Pancreas (tissue), 10 donors: Measurements from ENCODE around the gene PRLHR. TPM values are rescaled to one million over a fixed set of nuclear protein-coding genes. Genes with fewer than 3 reads are reported as not detected.

ENCODE experiments used
- ATAC-seq, 4 donors: fragments of 200-7000 bp; cut with Tn5 transposase; one replicate each; pipeline versions ENCODE4 v1.8.0 to v1.9.1; 2020; ENCODE audit warnings: mild to moderate bottlenecking in 4 of 4, moderate library complexity in 4 of 4
- DNase-seq, 6 donors: peaks; one replicate each; pipeline ENCODE4 v3.0.0-alpha.2; 2020
- FAIRE-seq: peaks from 2 replicates; lab custom pipeline; 2012; peaks lifted over from hg19 to GRCh38; lab: Jason Lieb, UNC
- H3K27ac ChIP-seq, 4 donors: fragments of 200-600 bp; sonication (generic); 1 replicate in 3 of 4; 2 replicates in 1 of 4; pipeline versions ENCODE4 v1.5.0 to v1.8.0; 2020
- H3K27me3 ChIP-seq, 4 donors: fragments of 200-600 bp; one replicate each; pipeline ENCODE4 v1.8.0; 2021
- H3K36me3 ChIP-seq, 3 donors: fragments of 200-600 bp; sonication (generic) in 1 of 3; one replicate each; pipeline versions ENCODE4 v1.5.0 to v1.8.0; 2020 to 2021
- H3K4me1 ChIP-seq, 3 donors: fragments of 200-600 bp; one replicate each; pipeline ENCODE4 v1.8.0; 2021
- H3K4me3 ChIP-seq, 4 donors: fragments of 200-600 bp; sonication (generic) in 2 of 4; one replicate each; pipeline versions ENCODE4 v1.5.0 to v1.8.0; 2020 to 2021
- H3K9me3 ChIP-seq, 4 donors: fragments of 200-600 bp; one replicate each; pipeline ENCODE4 v1.8.0; 2021
- WGBS, 2 donors: extraction: QIAGEN DNeasy Blood & Tissue Kit; methylation state at CpG; one replicate each; pipeline ENCODE4 v1.1.7; 2013; 5-methylcytosine and 5-hydroxymethylcytosine counted together
- intact Hi-C, 3 donors: fragments of 100-400 bp; cut with DNase I; formaldehyde crosslinking; loops; one replicate each; pipeline versions ENCODE4 v1.11.1 to v1.14.2; 2022
- polyA plus RNA-seq, 2 donors: library from polyadenylated mRNA; stranded (reverse); fragments of 200-250 nt; gene quantifications; one replicate each; pipeline ENCODE4 v1.2.3, GENCODE V29; 2013
- total RNA-seq, 6 donors: library from RNA; stranded (reverse); fragmentation: NEBNext Ultra II Directional in 4 of 6; extraction: Animal tissue kit (Norgen Biotek cat#: 25700) in 4 of 6; gene quantifications; one replicate each; pipeline versions ENCODE4 v1.2.1 to v1.2.4, GENCODE V29; 2021 to 2023
- TF ChIP-seq, protein P1 (sequence below), 4 donors: fragments of 200-600 bp; sonication (generic) in 3 of 4; IDR thresholded peaks; one replicate each; pipeline versions ENCODE4 v1.5.0 to v1.8.0; 2021; ENCODE audit warnings: antibody characterized with exemption in 4 of 4
- donor health status: healthy with polysubstance abuse.
- donor health status: DM: no; HTN: no; CAD: no; lungs with moderate emphysema.
- donor health status: DM: no; HTN: no; CAD: no.
- donor health status: control.
- donor health status: control.
- donor health status: Bipolar disorder and iron deficiency.
- donor health status: DM: yes; HTN: yes; CAD: no.
- donor health status: DM: no; HTN: no; CAD: no.
- donor health status: DM: no; HTN: no; CAD: no.
- donor health status: DM: yes; HTN: yes; CAD: no.

The PRLHR gene
- total and polyA plus RNA-seq, 8 donors = 0.04 to 0.80 (median 0.32) TPM; not detected in 2

DNA sequence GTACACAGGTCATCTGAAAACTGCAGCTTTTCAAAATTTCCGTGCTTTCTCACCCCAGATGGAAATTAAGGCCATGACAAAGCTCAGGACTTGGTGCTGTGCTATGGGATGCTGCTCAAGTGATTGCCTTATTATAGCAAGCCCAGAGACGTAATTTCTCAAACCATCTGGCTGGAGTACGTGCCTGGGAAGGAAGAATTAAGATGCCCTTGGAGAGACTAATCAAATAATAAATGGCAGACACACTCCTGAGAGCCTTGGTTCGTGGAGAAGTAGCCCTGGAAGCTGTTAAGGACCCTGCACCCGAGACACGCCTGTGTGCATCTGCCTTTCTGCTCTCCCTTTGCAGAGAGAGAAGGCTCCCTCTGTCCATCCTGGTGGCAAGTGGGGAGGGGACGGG lies 38.3 kb upstream of the PRLHR start:
- Histone ChIP-seq H3K9me3 (no peaks in the 10 kb centered on the region), H3K4me3 (no peak overlapping the region), H3K4me1 (peaks cover 0 to 6% (median 0%) of the 10 kb centered on the region in 3 donors), H3K27ac (no peak overlapping the region), H3K36me3 (no peaks in the 10 kb centered on the region), H3K27me3 (no peaks in the 10 kb centered on the region)
- intact Hi-C loops = no loop called here
- FAIRE-seq = no peak
- no peak for ATAC-seq
- no peak for DNase-seq
- TF ChIP-seq, protein P1, sequence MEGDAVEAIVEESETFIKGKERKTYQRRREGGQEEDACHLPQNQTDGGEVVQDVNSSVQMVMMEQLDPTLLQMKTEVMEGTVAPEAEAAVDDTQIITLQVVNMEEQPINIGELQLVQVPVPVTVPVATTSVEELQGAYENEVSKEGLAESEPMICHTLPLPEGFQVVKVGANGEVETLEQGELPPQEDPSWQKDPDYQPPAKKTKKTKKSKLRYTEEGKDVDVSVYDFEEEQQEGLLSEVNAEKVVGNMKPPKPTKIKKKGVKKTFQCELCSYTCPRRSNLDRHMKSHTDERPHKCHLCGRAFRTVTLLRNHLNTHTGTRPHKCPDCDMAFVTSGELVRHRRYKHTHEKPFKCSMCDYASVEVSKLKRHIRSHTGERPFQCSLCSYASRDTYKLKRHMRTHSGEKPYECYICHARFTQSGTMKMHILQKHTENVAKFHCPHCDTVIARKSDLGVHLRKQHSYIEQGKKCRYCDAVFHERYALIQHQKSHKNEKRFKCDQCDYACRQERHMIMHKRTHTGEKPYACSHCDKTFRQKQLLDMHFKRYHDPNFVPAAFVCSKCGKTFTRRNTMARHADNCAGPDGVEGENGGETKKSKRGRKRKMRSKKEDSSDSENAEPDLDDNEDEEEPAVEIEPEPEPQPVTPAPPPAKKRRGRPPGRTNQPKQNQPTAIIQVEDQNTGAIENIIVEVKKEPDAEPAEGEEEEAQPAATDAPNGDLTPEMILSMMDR (IDR thresholded peaks at IDR 0.05) = no peak
- 44 to 57% methylated on average over 7 of the region's 7 CpGs for WGBS, 2 donors

DNA sequence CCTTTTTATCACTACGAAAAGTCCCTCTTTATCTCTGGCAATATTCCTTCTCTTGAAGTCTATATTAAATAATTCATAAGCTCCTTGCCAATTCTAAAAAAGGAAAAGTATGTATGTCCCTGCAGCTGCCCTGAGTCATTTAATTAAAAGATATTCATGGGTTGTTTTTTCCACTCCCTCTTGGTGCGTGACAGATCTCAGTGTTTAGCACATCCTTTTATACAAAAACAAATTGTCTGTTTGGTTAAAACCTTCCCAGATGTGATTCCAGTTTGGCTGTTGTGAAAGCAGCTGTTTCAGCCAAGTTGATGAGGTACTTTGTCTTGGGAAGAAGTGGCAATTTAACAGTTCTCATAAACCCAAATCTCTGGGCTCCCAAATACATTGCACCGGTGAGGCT lies 33.8 kb upstream of the PRLHR start:
- Histone ChIP-seq H3K27ac (no peak overlapping the region), H3K9me3 (no peaks in the 10 kb centered on the region), H3K27me3 (no peaks in the 10 kb centered on the region), H3K4me3 (no peak overlapping the region), H3K36me3 (no peaks in the 10 kb centered on the region), H3K4me1 (peaks cover 0 to 8% (median 0%) of the 10 kb centered on the region in 3 donors)
- TF ChIP-seq, protein P1 (IDR thresholded peaks at IDR 0.05) = no peak
- DNase-seq = no peak
- FAIRE-seq = no peak
- intact Hi-C loops = no loop called here
- 36 to 47% methylated on average over 3 of the region's 3 CpGs for WGBS, 2 donors
- peak in 1 of 4 donors; percentile 46 for ATAC-seq

DNA sequence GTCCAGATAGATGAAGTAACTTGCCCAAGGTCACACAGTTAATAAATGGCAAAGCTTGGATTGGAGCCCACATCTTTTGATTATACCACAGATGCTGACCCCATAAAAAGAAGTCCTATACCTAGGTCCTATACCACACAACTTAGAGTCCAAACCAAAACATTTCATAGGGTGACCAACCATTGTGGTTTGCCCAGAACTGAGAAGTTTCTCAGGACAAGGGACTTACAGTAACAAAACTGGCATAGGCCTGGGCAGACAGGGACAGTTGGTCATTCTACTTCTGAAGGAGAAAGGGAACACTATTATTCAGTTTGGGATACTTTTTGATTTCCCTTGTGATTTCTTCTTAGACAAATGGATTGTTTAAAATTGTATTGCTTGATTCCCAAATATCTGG lies 32.9 kb upstream of the PRLHR start:
- Histone ChIP-seq H3K27me3 (no peaks in the 10 kb centered on the region), H3K4me3 (no peak overlapping the region), H3K27ac (no peak overlapping the region), H3K4me1 (peaks cover 0 to 4% (median 0%) of the 10 kb centered on the region in 3 donors), H3K9me3 (no peaks in the 10 kb centered on the region), H3K36me3 (no peaks in the 10 kb centered on the region)
- ATAC-seq = peak in 1 of 4 donors; percentile 52
- no peak for FAIRE-seq
- TF ChIP-seq, protein P1 (IDR thresholded peaks at IDR 0.05) = no peak
- no peak for DNase-seq
- intact Hi-C loops = no loop called here

DNA sequence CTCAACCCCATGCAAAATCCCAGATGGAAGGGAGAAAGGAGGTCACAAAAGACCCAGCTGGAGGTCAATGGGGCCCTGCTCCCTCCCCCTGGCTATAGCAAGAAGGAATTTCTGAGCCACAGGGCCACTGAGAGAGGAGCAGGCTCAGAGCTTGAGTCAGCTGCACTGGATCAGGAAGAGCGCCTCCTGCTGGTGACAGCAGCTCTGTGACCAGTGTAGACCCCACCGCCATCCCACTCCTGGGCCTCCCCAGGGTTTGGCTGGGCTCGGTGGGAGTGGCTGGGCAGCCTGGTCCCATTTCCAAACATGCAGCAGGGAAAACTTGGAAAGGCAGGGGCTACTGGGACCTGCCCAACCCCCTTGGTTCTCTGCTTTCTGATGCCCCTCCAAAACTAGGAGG lies 31.5 kb upstream of the PRLHR start:
- WGBS, 2 donors = 78 to 85% methylated on average over 3 of the region's 3 CpGs
- FAIRE-seq (no peak), DNase-seq (no peak), ATAC-seq (no peak)
- Histone ChIP-seq H3K4me1 (peaks cover 0 to 4% (median 0%) of the 10 kb centered on the region in 3 donors), H3K36me3 (no peaks in the 10 kb centered on the region), H3K27me3 (no peaks in the 10 kb centered on the region), H3K27ac (no peak overlapping the region), H3K9me3 (no peaks in the 10 kb centered on the region), H3K4me3 (no peak overlapping the region)
- TF ChIP-seq, protein P1 (IDR thresholded peaks at IDR 0.05) = no peak
- intact Hi-C loops = no loop called here

DNA sequence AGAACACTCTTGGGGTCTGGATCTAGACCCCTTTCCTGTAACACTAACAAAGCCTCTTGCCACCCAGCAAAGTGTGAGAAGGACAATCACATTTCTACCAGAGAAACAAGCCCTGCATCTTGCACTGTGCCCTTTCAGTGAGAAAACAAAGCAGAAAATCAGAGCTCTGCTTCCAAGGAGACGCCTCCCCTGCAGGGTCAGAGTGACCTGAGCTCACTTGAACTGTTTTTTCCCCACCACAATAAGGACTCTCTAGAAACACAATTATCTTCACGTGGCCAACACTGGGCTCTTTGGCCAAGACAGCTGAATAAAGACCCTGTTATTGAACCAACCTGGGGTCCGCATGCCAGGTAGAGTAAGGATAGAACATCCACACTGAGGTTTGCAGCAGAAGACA lies 30.1 kb upstream of the PRLHR start:
- TF ChIP-seq, protein P1 (IDR thresholded peaks at IDR 0.05) = no peak
- intact Hi-C loops = no loop called here
- H3K4me1 ChIP-seq = peaks cover 0 to 4% (median 0%) of the 10 kb centered on the region in 3 donors
- FAIRE-seq = no peak
- no peak overlapping the region for H3K27ac ChIP-seq
- H3K36me3 ChIP-seq = no peaks in the 10 kb centered on the region
- ATAC-seq = no peak
- no peak for DNase-seq
- no peaks in the 10 kb centered on the region for H3K9me3 ChIP-seq
- WGBS, 2 donors = 84 to 87% methylated on average over 3 of the region's 3 CpGs
- H3K4me3 ChIP-seq = no peak overlapping the region
- no peaks in the 10 kb centered on the region for H3K27me3 ChIP-seq
